A549 (cell line): ENCODE results near the gene POP5. TPM values are rescaled to one million over a fixed set of nuclear protein-coding genes. Genes with fewer than 3 reads are reported as not detected.

Source experiments
- ATAC-seq, 2 experiments: fragments of 200-7000 bp in 1 of 2; fragments of >200 bp in 1 of 2; cut with Nextera tagmentation in 1 of 2; cut with Tn5 transposase in 1 of 2; 3 replicates each; pipeline versions ENCODE4 v1.8.0 to v1.9.1; 2018 to 2020; ENCODE audit warnings: mild to moderate bottlenecking in 1 of 2, moderate library complexity in 1 of 2
- CTCF ChIA-PET: fragments of 300-600 bp; sonication (Branson Sonifier 250); formaldehyde crosslinking; extraction: SDS; loops from one replicate; lab custom pipeline; 2021; ENCODE audit warnings: antibody characterized with exemption, inconsistent platforms; lab: Yijun Ruan, JAX
- POLR2A ChIA-PET: fragments of 350-600 bp; formaldehyde crosslinking; extraction: SDS; loops from one replicate; lab custom pipeline; 2021; ENCODE audit warnings: antibody characterized with exemption, inconsistent platforms; lab: Yijun Ruan, JAX
- DNase-seq, 2 experiments: peaks; one replicate each; pipeline versions ENCODE4 v3.0.0 to v3.0.0-alpha.2; 2011 to 2016; ENCODE audit warnings: low read depth in 1 of 2, low spot score in 1 of 2
- FAIRE-seq: peaks from 2 replicates; lab custom pipeline; 2011; peaks lifted over from hg19 to GRCh38; lab: Jason Lieb, UNC
- H3K27ac ChIP-seq, 2 experiments: fragments of >200 bp; sonication (Bioruptor Twin); formaldehyde crosslinking; 3 replicates each; pipeline ENCODE4 v1.5.1; 2016 to 2017
- H3K4me1 ChIP-seq: fragments of >200 bp; sonication (Bioruptor Twin); formaldehyde crosslinking; 3 replicates; pipeline ENCODE4 v1.6.1; 2016
- H3K4me2 ChIP-seq: fragments of >200 bp; sonication (Bioruptor Twin); formaldehyde crosslinking; 3 replicates; pipeline ENCODE4 v1.6.1; 2016
- H3K4me3 ChIP-seq: fragments of >200 bp; sonication (Bioruptor Twin); formaldehyde crosslinking; 3 replicates; pipeline ENCODE4 v1.5.1; 2016
- H3K9me3 ChIP-seq: fragments of >200 bp; sonication (Bioruptor Twin); formaldehyde crosslinking; 3 replicates; pipeline ENCODE4 v1.6.1; 2016
- BCL3 ChIP-seq: fragments of >200 bp; sonication (Bioruptor Twin); formaldehyde crosslinking; IDR thresholded peaks from 3 replicates; pipeline ENCODE4 v1.6.1; 2016
- CBX2 ChIP-seq: fragments of 200-600 bp; sonication (generic); IDR thresholded peaks from 2 replicates; pipeline ENCODE4 v1.6.1; 2016; ENCODE audit warnings: low read depth, mild to moderate bottlenecking, borderline replicate concordance
- CBX8 ChIP-seq: fragments of 200-600 bp; sonication (generic); IDR thresholded peaks from 2 replicates; pipeline ENCODE4 v1.6.1; 2016
- CEBPB ChIP-seq, 2 experiments: fragments of >200 bp in 1 of 2; sonication (Bioruptor Twin) in 1 of 2; formaldehyde crosslinking in 1 of 2; IDR thresholded peaks; 2 replicates each; pipeline ENCODE4 v1.6.1; 2012 to 2016
- CHD2 ChIP-seq: fragments of 150-350 bp; IDR thresholded peaks from 2 replicates; pipeline ENCODE4 v1.6.1; 2014; ENCODE audit warnings: low read length; ENCODE audit not compliant: partially characterized antibody
- EHF ChIP-seq: fragments of 250-450 bp; sonication (Bioruptor Pico); IDR thresholded peaks from 2 replicates; pipeline ENCODE4 v1.5.0; 2020; ENCODE audit warnings: mild to moderate bottlenecking
- ELK1 ChIP-seq: fragments of 150-350 bp; IDR thresholded peaks from 2 replicates; pipeline ENCODE4 v1.6.1; 2014; ENCODE audit warnings: low read depth, mild to moderate bottlenecking, low read length
- ESRRA ChIP-seq: fragments of 150-350 bp; IDR thresholded peaks from 2 replicates; pipeline ENCODE4 v1.6.1; 2014; ENCODE audit warnings: mild to moderate bottlenecking, low read length, borderline replicate concordance
- HES2 ChIP-seq: fragments of >200 bp; sonication (Bioruptor Twin); formaldehyde crosslinking; IDR thresholded peaks from 2 replicates; pipeline ENCODE4 v1.6.1; 2016
- HOXB13 ChIP-seq: fragments of 250-450 bp; sonication (Bioruptor Pico); IDR thresholded peaks from 2 replicates; pipeline ENCODE4 v1.5.0; 2020; ENCODE audit warnings: low read depth, mild to moderate bottlenecking, moderate library complexity
- HOXB5 ChIP-seq: fragments of 250-450 bp; sonication (Bioruptor Pico); IDR thresholded peaks from 2 replicates; pipeline ENCODE4 v1.5.0; 2020; ENCODE audit warnings: mild to moderate bottlenecking, moderate library complexity
- JUNB ChIP-seq: fragments of >200 bp; sonication (Bioruptor Twin); formaldehyde crosslinking; IDR thresholded peaks from 2 replicates; pipeline ENCODE4 v1.6.1; 2016
- KDM1A ChIP-seq: fragments of 200-600 bp; sonication (generic); IDR thresholded peaks from 2 replicates; pipeline ENCODE4 v1.6.1; 2016; ENCODE audit warnings: low read depth, mild to moderate bottlenecking
- MAFK ChIP-seq: fragments of 450-650 bp; IDR thresholded peaks from 2 replicates; pipeline ENCODE4 v1.6.1; 2014; ENCODE audit not compliant: partially characterized antibody
- MAZ ChIP-seq: fragments of 150-350 bp; IDR thresholded peaks from 2 replicates; pipeline ENCODE4 v1.6.1; 2014; ENCODE audit warnings: antibody characterized with exemption, low read depth, low read length, borderline replicate concordance
- NPAS2 ChIP-seq: fragments of 250-450 bp; sonication (Bioruptor Pico); IDR thresholded peaks from 2 replicates; pipeline ENCODE4 v1.8.0; 2022; ENCODE audit warnings: mild to moderate bottlenecking, moderate library complexity, borderline replicate concordance
- NR3C1 ChIP-seq: fragments of >200 bp; sonication (Bioruptor Twin); formaldehyde crosslinking; IDR thresholded peaks from 3 replicates; pipeline ENCODE4 v1.6.1; 2017
- PHF8 ChIP-seq: fragments of 200-600 bp; sonication (generic); IDR thresholded peaks from 2 replicates; pipeline ENCODE4 v1.6.1; 2016; ENCODE audit warnings: low read depth, mild to moderate bottlenecking, antibody characterized with exemption, moderate library complexity, borderline replicate concordance
- POLR2AphosphoS2 ChIP-seq: conservative IDR thresholded peaks from 2 replicates; pipeline ENCODE4 v1.6.1; 2012; ENCODE audit warnings: low read length, improper control_type of control experiment, inconsistent platforms
- RAD21 ChIP-seq, 2 experiments: fragments of >200 bp in 1 of 2; sonication (Bioruptor Twin) in 1 of 2; formaldehyde crosslinking in 1 of 2; IDR thresholded peaks in 1 of 2; conservative IDR thresholded peaks in 1 of 2; 2 replicates in 1 of 2; 3 replicates in 1 of 2; pipeline ENCODE4 v1.6.1; 2012 to 2018; ENCODE audit warnings: inconsistent platforms in 1 of 2
- REST ChIP-seq: fragments of 200-600 bp; sonication (generic); IDR thresholded peaks from 2 replicates; pipeline ENCODE4 v1.6.1; 2016; ENCODE audit warnings: antibody characterized with exemption, mild to moderate bottlenecking, moderate library complexity
- RNF2 ChIP-seq: fragments of 200-600 bp; sonication (generic); IDR thresholded peaks from 2 replicates; pipeline ENCODE4 v1.6.1; 2016; ENCODE audit warnings: low read depth, mild to moderate bottlenecking, antibody characterized with exemption, moderate library complexity, borderline replicate concordance
- TFCP2L1 ChIP-seq: fragments of 250-450 bp; sonication (Bioruptor Pico); IDR thresholded peaks from 2 replicates; pipeline ENCODE4 v1.5.0; 2021; ENCODE audit warnings: mild to moderate bottlenecking
- ZC3H11A ChIP-seq: fragments of 450-650 bp; IDR thresholded peaks from 2 replicates; pipeline ENCODE4 v1.6.1; 2014; ENCODE audit warnings: antibody characterized with exemption, mild to moderate bottlenecking
- ZFP36 ChIP-seq: fragments of 450-650 bp; IDR thresholded peaks from 2 replicates; pipeline ENCODE4 v1.6.1; 2014; ENCODE audit warnings: borderline replicate concordance; ENCODE audit not compliant: partially characterized antibody
- WGBS: methylation state at CpG from one replicate; pipeline ENCODE4 v1.1.6; 2017; ENCODE audit errors: missing lambda C conversion rate; 5-methylcytosine and 5-hydroxymethylcytosine counted together
- polyA plus RNA-seq, 4 experiments: library from polyadenylated mRNA; depleted of rRNA in 3 of 4; stranded (reverse); fragments of >200 nt; fragmentation: RNase III in 1 of 4; extraction: RNeasy Plus Mini Kit Qiagen cat#74134 plus additional on column Dnase treatment in 1 of 4; gene quantifications; 2 replicates in 3 of 4; 3 replicates in 1 of 4; pipeline ENCODE4 v1.2.3, GENCODE V29; 2011 to 2017

The POP5 gene
- polyA plus RNA-seq, 2 of the 4 experiments (the other 2 are of a cell fraction) = 82.4 to 111 TPM

GRCh38 chr12:120557589-120557988, 23.6 kb downstream of the POP5 start:
- no peak for ATAC-seq
- H3K4me1 ChIP-seq = peaks cover 3% of the 10 kb centered on the region; the same call in 1 of the 3 replicates
- FAIRE-seq = no peak
- no peak overlapping the region for H3K4me2 ChIP-seq
- POLR2A ChIA-PET = no interaction called here
- no peak overlapping the region for H3K27ac ChIP-seq
- TF ChIP-seq HOXB13 (CRISPR knock-in tag) (no peak), ZC3H11A (no peak), MAFK (no peak), BCL3 (no peak), NR3C1 (no peak), CEBPB (IDR thresholded peaks at IDR 0.05) (no peak), POLR2AphosphoS2 (no peak), CHD2 (no peak), MAZ (no peak), ZFP36 (no peak), JUNB (no peak), RNF2 (no peak)
- no peak overlapping the region for H3K4me3 ChIP-seq
- CTCF ChIA-PET = interaction anchor here (1.3 kb wide), 1 partner anchor 14 kb away, joined by 4 read pairs; no protein-coding TSS in a partner anchor
- DNase-seq = no peak
- 94% methylated on average over 2 of the region's 2 CpGs for WGBS
- H3K9me3 ChIP-seq = no peaks in the 10 kb centered on the region

- Histone ChIP-seq H3K4me2 (no peak overlapping the region), H3K4me1 (peaks cover 17% of the 10 kb centered on the region), H3K4me3 (no peak overlapping the region), H3K27ac (no peak overlapping the region), H3K9me3 (no peaks in the 10 kb centered on the region)
- TF ChIP-seq CHD2 = no peak
- no peak for TF ChIP-seq HES2
- TF ChIP-seq PHF8 = no peak
- no peak for TF ChIP-seq NPAS2 (CRISPR knock-in tag)
- TF ChIP-seq EHF (CRISPR knock-in tag) = no peak
- no peak for TF ChIP-seq HOXB5 (CRISPR knock-in tag)
- no peak for TF ChIP-seq ELK1
- TF ChIP-seq CBX8 = no peak
- ChIA-PET CTCF (interaction anchor here (0.6 to 1.3 kb wide), 3 partner anchors 10 to 263 kb away, joined by 3 to 5 read pairs (median 3); no protein-coding TSS in a partner anchor), POLR2A (no interaction called here)
- FAIRE-seq (no peak), ATAC-seq (no peak), DNase-seq (no peak)
- 86% methylated on average over 1 of the region's 1 CpG for WGBS
Measured at GRCh38 chr12:120554678-120555077, 26.5 kb downstream of the POP5 start.

- ChIA-PET CTCF (interaction anchor here (0.6 to 0.9 kb wide), 2 partner anchors 38 to 577 kb away, joined by 3 to 4 read pairs; no protein-coding TSS in a partner anchor), POLR2A (no interaction called here)
- ATAC-seq (no peak), DNase-seq (no peak), FAIRE-seq (no peak)
- 70% methylated on average over 3 of the region's 3 CpGs for WGBS
- no peak for TF ChIP-seq ESRRA
- TF ChIP-seq RAD21 (conservative IDR thresholded peaks at IDR 0.05 in 1 of 2, IDR thresholded peaks at IDR 0.05 in 1 of 2) = no peak
- TF ChIP-seq TFCP2L1 (CRISPR knock-in tag) = no peak
- no peak for TF ChIP-seq REST
- TF ChIP-seq KDM1A = no peak
- no peak for TF ChIP-seq CBX2
- TF ChIP-seq HOXB13 (CRISPR knock-in tag) = no peak
- peaks cover 30% of the 10 kb centered on the region for H3K4me1 ChIP-seq
- no peaks in the 10 kb centered on the region for H3K9me3 ChIP-seq
- H3K4me2 ChIP-seq = no peak overlapping the region
- H3K4me3 ChIP-seq = no peak overlapping the region
- no peak overlapping the region for H3K27ac ChIP-seq
Measured at GRCh38 chr12:120546050-120546386, 35.2 kb downstream of the POP5 start.
